Myocyte (in vitro differentiated cells): ENCODE results near the gene SCYGR8. TPM values are rescaled to one million over a fixed set of nuclear protein-coding genes. Genes with fewer than 3 reads are reported as not detected.
A peak's percentile ranks its signal among the peaks of the same experiment; 100 is the strongest.

Source experiments
- DNase-seq: peaks from one replicate; pipeline ENCODE4 v3.0.0-alpha.2; 2012; ENCODE audit warnings: low read depth
- total RNA-seq: library from RNA; depleted of rRNA; stranded (reverse); fragments of >200 nt; gene quantifications from 2 replicates; pipeline ENCODE4 v1.2.3, GENCODE V29; 2014

SCYGR8 gene
- total RNA-seq, 1 donor from 2014 or later: not detected

DNA sequence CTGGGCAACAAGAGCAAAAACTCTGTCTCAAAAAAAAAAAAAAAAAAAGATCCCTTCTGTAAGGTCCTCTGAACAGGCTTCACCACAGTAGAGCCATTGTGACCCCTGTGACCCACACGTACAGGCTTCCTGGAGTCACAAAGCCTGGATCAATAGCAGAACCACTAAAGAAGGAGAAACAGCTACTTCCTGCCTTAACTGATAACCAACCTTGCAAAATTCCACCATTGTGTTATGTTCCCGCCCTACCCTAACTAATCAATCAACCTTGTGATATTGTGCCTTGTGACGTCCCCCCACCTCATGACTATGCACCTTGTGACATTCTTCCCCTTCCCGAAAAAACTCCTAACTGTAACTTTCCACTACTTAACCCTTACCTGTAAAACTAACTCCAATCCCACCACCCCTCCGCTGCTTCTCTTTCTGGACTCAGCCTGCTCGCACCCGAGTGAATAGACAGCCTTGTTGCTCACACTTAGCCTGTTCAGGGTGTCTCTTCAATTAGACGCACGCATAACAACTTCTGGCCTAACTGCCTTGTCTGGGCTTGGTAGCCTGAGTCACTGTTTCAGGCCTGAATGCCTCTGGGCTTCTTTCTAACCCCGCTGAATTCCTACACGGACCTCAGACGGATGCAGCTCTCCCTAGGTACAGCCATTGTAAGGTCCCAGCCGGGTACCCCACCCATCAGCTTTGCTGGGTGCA is 13.9 kb downstream of the SCYGR8 start:
- no peak for DNase-seq

GRCh38 chr2:227761740-227762476 is 16.2 kb downstream of the SCYGR8 start:
- DNase-seq: no peak

DNA sequence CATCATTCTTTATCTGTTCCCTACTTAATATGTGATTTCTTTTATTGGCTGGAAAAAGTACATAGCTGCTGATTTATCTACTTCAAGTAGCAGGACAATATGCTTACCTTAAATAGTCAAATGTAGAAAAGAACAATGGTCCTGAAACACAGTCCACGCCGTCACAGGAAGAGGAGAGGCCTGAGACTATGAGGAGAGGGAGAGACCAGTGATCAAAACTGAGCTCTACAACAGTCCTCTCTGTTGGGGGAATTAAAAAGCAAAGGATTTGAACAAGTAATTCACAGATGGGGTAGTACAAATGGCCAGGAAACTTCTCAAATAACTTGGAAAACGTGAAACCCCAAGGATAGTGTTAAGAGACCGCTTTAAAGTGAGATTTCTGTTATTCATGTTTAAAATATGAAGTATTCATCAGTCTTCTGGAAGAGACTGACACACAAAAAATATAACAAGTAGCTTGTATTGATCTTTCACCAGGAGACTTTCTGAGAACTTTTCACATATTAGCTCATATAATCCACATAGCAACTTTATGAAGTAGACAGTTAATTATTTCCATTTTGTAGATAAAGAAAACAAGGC is 20.2 kb downstream of the SCYGR8 start:
- no peak for DNase-seq

GRCh38 chr2:227766373-227766883 is 20.7 kb downstream of the SCYGR8 start:
- peak; percentile 85 for DNase-seq

- DNase-seq: no peak
Observed at GRCh38 chr2:227767830-227768229, 22.1 kb downstream of the SCYGR8 start.

GRCh38 chr2:227772197-227772661 is 26.5 kb downstream of the SCYGR8 start:
- no peak for DNase-seq

- no peak for DNase-seq
Observed at GRCh38 chr2:227772932-227773331, 27.2 kb downstream of the SCYGR8 start.

DNA sequence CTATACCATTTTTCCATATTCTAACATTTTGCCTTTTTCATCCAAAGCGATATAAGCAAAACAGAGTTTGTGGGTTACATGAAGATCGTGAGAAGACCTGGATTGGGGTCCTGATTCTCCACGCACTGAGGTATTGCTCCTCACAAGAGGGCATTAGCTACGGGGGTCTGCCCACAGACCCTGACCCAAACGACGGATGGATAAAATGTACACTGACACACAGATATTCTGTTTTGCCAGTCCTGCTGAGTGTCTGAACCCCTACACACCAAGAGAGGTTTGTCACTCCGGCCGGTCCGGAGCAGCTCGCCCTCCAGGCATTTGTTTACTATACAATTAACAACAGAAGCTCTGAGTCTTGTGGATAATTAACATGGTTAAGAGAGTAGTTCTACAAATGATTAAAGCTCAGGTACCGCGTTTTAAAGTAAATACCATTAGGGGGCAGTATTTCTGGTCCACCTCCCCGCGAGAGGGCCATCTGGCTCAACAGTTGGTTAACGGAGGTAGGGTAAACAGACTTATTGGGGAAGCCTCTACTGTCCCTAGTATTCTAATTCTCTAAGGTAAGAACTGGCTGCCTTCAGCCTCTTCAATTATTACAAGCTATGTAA is 28.4 kb downstream of the SCYGR8 start:
- DNase-seq: no peak

- no peak for DNase-seq
Observed at GRCh38 chr2:227774895-227775842, 29.5 kb downstream of the SCYGR8 start.

DNA sequence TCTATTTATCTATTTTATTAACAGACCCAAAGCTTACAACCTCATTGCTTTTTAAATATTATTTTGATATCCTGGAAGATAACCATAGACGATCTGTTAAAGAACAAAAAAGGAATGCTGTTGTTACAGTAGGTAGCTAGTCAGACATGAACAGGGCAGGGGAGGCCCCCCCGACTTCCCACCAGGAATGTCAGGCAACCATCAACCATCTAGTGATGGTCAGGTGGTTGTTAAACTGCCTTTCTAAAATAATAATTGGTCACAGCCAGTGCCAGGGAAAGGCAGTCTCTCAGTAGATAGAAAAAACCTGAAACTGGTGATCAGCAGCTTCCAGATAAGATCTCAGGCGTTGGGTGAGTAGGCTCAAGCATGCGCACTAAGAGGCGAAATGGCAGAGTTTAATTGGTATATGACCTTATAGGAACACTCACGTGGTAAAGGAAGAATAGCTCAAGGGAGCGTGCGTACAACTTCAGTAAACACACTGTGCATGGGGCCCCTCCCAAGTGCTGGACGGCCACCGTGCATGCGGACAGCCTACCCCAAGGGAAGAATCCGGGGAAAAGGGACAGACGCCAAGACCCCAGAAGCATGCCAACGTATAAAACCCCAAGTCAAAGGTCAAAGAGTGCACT is 35.4 kb downstream of the SCYGR8 start:
- no peak for DNase-seq

GRCh38 chr2:227781841-227782240 is 36.1 kb downstream of the SCYGR8 start:
- no peak for DNase-seq

GRCh38 chr2:227782804-227783203 is 37.1 kb downstream of the SCYGR8 start:
- DNase-seq: no peak

DNA sequence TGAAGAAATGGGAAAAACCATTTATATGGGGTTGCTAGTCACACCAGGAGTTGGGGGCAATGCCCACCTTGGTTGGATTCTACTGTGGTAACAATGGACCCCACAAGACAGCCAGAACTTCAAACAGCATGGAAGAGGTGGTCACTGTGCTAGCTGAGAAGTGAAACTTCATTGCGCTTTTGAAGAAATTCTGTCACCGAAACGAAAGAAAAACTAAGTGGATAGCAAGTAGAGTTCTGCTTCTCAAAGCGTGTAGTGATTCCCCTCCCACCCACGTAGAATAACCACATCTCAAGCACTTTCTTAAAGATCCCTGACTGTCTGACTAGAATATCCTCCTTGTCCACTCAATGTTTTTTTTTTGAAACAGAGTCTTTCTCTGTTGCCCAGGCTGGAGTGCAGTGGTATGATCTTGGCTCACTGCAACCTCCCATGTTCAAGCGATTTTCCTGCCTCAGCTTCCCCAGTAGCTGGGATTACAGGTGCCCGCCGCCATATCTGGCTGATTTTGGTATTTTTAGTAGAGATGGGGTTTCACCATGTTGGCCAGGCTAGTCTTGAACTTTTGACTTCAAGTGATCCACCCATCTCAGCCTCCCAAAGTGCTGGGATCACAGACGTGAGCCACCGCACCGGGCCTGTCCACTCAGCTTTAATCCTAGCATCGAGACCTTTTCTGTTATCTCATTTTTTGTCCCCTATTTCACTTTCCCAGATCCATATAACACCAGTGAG is 37.9 kb downstream of the SCYGR8 start:
- DNase-seq: no peak

GRCh38 chr2:227785293-227785692 is 39.6 kb downstream of the SCYGR8 start:
- no peak for DNase-seq

DNA sequence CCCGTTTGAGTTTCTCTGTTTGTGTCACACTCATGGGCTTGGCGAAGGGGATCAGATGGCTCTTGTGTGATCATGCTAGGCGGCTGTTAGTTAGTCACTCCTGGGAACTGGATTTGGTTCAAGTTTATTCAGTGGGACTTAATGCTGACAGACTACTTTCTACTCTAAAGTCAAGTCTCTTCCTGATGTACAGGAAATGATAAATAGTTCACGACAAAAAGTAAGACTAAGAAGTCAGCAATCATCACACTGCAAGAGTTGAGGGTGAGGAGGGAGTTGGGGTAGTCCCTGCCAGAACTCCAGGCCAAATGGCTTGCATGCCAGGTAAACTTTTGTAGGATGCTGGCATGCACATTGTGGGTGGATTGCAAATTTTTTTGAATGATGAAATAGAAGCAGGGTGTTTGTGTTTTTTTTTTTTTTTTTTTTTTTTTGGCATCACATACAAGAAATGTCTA is 42.9 kb downstream of the SCYGR8 start:
- DNase-seq: no peak

- DNase-seq: no peak
Observed at GRCh38 chr2:227789803-227790202, 44.1 kb downstream of the SCYGR8 start.

DNA sequence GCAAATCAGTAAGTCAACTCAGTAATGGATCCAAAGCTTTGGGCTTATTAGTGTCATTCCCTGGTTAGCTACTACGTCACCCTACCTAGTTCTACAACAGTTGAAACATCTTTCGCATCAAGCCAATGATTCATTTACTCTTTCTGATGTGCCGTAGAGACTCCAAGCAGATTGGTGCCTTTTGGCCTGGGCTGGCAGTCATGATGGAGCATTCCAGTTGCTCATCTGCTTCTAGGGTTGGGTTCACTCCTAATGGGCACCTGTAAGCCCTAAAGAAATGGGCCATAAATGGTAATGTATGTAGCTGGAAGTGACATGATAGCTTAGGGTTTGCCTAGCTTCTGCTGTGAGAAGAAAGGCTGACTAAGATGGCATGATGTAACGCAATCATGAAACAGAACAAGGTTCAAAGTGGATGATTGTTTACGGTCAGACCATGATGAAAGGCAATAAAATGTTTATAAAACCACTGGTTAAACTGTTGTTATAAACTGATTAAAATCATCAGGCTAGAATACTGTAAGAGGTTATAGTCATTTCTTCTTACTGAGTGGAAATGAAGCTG is 47.5 kb downstream of the SCYGR8 start:
- DNase-seq: no peak
